HS-5 (cell line): ENCODE measurements around the gene CFAP97D1.
A peak's percentile ranks its signal among the peaks of the same experiment; 100 is the strongest.
"Not testable (repeated sequence)": the region's sequence is repeated elsewhere in the genome, so short reads cannot be mapped to it uniquely, and the experiment has no call there.

Source experiments
- DNase-seq: peaks from one replicate; pipeline ENCODE4 v3.0.0-alpha.2; 2012; ENCODE audit warnings: low read depth

CFAP97D1 gene

DNA sequence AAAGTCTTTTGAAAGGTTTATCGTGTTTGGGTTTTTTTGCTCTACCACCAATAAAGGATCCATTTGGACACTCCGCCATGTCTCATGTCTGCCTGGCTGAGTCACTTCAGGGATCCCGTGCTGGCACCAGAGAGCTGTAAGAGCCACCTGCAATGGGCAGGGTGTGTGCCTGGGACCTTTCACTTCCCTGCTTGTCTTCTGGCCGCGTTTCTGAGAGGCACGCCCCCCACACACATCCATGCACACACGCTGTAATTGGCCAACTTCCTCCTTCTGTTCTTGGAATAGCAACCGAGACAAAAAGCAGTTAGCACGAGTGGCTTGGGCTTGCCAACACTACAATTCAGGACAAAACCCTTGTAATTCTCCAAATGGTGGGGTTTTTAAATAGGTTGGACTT lies 11.9 kb upstream of the CFAP97D1 start:
- DNase-seq: no peak

DNA sequence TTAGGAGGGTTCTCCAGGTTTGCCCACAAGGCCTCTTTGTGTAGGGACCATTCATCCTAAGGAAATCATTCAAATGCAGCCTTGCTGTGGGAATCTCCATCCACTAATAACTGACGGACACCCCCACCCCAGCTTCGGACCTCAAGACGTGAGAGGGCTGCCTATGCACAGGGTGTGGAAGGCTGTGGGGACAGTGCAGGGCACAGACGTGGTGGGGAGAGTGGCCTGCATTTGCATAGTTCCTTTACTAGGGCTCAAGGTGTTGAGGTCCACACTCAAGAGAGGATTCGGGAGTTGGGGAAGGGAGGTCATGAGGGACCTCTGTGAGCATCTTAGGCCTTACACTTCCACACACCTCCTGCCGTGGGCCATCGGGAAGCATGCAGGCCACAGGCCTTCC lies 11.3 kb upstream of the CFAP97D1 start:
- DNase-seq: no peak

DNA sequence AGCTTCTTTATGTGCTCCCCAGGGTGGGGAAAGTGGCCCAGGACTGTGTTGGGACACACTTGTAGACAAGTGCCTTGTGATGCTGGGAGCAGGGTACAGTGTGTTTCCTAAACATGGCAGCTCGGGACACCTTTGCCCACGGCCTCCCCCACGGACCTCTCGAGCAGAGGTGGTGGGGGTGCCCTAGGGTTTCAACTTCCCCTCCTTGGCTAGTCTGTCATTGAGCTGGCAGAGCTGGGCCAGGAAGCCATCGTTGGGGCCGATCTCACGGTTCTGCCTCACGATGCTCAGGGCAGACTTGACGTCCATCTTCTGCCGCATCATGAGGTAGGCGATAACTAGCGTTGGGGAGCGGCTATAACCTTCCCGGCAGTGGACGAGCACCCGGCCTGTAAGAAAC lies 10.8 kb upstream of the CFAP97D1 start:
- DNase-seq: no peak

DNA sequence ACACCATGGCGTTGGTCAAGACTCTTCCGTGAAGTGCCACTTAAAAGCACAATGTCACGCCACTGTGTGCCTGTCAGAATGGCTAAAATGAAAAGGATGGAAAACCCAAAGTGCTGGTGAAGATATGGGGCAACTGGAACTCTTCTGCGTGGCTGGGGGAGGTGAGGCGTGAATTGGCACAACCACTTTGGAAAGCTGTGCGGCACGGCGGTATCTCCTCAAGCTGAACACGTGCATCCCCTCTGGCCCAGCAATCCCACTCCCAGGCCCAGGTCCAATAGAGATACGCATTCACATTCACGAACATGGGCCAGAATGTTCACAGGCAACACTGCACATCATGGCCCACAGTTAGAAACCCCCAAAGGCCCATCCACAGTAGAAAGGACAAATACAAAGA lies 10.4 kb upstream of the CFAP97D1 start:
- DNase-seq: no peak

DNA sequence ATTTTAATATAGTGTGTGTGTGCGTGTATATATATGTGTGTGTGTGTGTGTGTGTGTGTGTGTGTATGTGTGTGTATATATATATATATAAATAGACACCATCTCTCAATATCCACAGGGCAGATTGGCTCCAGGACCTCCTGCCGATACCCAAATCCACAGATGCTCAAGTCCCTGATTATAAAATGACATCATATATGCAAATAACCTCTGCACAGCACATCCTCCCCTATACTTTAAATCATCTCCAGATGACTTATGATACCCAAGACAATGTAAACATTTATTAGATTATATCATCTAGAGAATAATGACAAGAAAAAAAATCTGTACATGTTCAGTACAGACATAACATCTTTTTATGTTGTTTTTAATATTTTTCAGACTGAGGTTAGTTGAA lies 9.3 kb upstream of the CFAP97D1 start:
- DNase-seq: no peak

DNA sequence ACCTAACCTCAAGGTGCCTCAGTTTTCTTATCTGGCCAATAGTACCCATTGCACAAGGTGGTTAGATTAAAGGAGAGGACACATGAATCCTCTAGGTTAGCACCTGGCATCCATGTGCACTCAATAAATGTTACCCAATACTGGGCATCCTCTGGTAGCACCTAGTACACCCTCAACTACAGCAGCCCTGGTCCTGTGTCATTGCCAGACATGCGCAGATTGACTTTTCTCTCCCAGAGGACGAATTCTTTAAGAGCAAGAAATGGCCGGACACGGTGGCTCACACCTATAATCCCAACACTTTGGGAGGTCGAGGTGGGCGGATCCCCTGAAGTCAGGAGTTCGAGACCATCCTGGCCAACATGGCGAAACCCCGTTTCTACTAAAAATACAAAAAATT lies 8.8 kb upstream of the CFAP97D1 start:
- no peak for DNase-seq

DNA sequence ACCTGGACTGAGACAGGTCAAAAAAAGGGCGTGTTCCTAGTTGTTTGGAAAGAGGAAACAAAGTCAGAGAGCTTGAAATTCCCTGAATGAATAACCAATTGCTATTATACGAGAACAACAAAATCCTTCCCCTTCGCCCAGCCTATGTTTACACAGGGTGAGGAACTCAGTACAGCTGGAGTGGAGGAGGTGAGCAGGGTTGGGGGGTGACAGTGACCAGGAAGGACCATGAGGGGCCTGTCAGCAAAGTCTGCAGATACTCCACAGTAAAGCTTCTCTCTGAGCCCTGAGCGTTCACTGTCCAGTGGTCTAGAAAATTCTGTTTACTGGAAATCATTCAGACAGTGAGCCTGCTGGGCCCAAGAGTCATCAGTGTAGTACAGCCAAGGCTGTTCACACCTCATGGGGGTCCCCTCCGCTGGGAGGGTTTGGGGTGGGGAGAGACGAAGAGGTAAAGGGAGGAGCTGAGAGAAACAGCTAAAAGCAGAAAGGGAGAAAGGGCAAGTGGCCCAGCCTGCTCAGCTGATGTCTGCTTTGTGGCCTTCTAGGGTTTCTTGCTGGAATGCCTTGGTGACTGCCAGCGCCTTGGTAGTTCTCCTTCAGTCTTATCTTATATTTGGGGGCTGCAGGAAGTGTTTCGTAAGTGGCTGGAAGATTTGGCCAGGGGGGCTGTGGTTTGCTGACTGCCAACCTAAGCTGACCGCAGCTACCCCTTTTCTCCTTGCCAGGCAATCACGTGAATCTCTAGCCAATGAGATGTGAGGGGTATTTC lies 7.2 kb upstream of the CFAP97D1 start:
- no peak for DNase-seq

DNA sequence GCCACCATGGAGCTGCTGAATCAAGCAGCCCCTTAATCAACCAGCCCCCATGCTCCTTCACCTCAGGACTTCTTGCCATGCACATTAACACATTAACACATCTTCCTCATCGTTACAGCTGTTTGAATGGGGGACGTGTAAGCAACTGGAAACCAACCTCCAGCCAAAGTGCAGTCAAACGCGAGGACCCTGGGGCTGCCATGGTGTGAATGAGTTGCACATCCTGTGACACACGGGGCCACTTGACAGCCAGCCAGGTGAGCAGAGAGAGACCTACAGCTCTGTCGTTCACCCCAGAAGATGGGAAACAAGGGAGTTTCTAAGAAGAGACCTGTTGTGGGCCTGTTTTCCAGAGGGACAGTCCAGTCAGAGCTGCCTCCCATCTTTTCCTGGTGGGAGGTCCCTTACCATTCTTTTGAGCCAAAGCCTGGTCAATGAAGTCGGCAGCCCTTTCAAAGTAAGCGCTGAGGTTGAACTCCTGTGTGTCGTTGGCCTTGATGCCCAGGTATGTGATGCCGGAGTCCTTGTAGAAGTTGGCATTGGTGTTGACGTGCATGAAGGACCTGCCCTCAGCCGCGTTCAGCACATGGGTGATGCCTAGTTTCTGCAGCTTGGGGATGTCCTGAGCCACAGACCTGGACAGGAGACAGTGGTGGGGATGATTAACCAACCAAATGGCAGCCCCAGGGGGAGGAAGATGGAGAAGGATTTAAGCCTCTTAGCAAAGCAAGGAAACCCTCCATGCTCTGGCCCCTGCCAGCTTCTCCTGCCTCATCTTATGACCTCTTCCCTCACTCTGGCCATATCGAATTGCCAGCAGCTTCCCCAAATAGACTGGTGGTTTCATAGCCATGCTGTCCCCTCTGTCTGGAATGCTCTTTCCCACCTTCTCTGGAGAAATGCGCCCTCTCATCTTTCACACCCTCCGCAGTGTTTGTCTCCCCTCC lies 5.7 kb upstream of the CFAP97D1 start:
- DNase-seq: no peak

DNA sequence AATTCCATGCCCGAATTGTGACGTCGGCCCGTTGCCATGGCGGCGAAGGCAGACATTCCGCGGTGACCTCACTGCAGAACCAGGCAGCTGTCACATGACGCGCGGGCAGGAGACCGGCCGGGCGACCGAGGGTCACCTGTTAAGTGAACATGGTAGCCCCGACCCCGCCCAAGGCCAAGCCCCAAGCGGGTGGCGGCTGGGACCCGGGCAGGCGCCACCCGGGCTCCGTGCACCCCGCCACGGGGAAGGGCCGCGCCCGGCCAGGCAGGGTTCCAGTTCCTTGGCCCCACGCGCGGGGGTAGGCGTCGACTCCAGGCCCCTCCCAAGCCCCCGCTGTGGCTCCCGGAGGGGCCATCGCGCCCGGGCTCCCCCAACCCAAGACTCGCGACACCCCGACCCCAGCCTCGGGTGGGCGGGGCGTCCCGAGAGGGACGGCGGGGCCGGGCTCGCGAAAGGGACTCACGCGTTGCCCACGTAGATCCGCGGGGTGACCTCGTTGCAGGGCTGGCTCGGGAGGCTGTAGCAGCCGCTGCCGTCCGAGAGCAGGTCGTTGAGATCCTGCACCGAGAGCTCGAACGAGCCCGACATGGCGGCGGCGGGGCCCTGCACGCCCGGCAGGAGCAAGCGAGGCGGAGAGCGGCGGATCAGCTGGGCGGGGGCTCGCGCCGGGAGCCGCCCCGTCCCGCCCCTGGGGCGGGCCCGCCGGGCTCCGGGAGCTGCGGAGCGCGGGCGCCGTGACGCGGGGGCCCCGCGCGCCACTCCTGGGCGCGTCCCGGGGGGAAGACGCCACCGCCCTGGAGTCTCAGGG lies 1.7 kb upstream of the CFAP97D1 start, which contains the start of gene DUSP3:
Gene DUSP3 (minus strand): TSS at position 641 of the 808 bp plus-strand sequence. CDS start 53 bp downstream, at position 588.
- peak; percentile 60 for DNase-seq

DNA sequence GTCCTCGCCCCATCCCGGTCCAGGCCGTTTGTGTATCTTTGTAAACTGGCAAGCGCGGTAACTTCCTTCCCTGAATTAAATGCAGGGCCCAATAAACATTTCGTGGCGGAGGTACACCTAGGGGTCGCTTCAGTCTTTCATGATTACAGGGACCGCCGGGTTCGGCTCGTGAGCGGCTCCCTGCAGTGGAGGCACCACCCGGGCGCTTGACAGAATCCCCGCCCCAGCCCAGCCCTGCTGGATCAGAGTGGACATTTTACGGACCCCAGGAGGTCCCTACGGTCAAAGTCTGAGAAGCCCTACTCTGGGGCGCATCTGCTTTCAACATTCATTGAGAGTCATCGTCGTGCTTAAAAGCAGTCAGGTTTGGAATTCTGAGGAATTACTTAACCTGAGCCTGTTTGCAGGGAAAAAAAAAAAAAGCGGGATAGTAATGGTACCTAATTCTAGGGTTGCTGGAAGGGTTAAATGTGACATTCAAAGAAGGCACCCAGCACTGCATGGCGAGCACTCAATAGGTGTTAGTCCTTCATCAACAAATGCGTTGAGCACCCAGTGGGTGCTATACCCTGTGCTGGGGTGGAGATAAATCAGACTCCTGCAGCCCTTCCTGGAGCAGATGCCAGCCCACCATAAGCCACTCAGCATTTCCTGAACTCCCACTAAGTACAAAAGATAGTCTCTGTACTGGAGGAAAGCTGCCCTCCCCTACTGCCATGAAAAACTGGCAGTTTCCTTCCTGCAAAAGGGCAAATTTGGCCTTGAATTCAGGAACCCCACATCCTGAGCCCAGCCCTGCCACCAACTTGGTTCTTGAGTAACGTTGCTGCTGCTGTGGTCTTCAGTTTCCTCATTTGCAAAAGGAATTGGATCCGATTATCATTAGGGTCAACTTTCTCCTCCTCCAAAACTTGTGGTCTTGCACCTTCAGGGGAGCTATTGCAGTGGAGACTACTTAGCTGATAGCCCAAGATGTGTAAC lies 800 bp upstream of the CFAP97D1 start:
- DNase-seq: no peak

DNA sequence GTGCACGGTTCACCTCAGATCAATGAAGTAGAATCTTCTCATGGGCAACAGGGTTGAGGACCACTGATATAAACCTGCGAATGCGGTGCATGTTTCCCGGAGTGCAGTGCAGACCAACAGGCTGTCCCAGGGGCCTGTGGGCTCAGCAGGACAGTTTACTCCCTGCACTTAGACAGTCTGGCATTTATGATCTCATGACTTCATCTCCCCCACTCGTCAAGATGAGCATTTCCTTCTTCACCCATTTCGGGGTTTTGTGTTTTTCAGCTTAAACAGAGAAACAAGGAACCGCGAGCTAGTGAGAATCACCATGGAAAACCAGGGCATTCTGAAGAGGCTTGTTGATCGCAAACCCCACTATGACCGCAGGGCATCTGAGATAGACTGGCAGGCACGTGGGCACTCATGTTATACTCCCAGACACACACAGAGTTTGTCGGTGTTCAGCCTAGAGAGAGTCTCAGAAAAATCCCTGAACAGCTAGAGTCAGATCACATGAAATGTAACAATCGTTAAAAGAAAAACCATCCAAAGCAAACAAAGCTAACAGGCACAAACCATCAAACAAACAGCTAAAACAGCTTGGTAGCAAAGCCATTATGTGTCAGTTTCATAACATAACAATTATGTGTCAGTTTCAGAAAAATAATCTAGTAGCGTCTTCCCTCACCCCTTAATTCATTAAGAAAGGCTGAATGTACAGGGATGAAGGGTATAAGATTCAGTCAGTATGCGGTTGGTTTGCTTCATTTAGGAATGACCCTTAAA lies 2.9 kb downstream of the CFAP97D1 start:
- no peak for DNase-seq

DNA sequence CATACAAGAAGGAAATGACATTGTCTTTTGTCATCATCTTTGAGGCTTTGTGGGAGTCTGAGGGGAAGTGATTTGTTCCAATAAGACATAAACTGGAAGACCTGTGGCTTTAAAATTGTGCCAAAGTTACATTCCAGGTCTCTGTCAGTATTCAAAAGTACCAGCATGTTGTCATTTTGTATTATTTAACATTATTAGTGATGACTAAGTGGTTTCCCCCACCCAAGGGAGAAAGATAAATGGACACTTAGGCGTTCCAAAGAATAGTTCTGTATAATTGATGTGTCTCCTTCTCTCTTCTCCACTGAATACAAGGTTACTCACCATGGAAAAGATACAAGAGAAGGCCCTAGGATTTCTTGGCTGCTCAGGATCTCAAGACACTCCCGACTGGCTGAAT lies 3.8 kb downstream of the CFAP97D1 start:
- no peak for DNase-seq

DNA sequence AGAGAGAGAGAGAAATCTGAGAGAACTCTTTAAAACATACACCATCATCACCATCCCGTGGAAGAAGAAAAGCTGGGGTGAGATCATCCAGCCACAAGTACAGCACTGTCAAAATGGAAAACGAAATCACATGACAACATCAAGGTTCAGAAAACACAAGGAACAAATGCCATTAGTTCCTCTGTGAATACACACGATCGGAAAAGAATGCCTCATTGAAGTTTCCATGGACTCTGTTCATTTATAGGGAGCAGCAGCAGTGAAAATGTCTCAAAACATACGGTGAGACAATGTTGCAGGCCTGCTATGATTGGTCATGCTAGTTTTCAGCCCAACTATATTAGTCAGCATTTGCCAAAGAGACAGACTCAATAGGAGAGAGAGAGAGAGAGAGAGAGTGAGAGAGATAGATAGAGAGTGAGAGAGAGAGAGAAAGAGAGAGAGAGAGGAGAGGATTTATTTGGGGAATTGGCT lies 4.4 kb downstream of the CFAP97D1 start:
- no peak for DNase-seq

DNA sequence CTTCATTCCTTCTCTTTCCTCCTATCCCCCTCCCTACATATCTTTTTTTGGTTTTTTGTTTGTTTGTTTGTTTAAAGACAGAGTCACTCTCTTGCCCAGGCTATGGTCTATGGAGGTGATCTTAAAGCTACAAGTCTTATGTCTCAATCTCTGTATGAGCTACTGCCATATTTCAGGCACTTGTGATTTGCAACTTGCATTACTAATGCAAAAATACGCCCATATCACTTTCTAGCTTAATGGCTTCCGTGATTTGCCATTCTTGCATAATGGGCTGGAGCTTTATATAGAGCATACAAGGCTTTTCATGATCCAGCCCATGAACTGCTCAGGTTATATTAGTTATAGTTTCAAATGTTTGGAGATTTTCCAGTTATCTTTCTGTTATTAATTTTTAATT lies 7.5 kb downstream of the CFAP97D1 start:
- no peak for DNase-seq

DNA sequence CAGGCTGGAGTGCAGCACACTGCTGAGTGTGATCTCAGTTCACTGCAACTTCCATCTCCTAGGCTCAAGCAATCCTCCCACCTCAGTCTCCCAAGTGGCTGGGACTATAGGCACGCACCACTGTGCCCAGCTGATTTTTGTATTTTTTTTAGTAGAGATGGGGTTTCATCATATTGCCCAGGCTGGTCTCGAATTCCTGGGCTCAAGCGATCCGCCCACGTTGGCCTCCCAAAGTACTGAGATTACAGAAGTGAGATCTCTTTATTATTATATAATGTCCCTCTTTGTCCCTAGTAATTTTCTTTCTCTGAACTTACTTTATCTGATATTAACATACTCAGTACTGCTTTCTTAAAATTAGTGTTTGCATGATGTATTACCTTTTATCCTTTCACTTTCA lies 8.3 kb downstream of the CFAP97D1 start:
- DNase-seq: no peak

DNA sequence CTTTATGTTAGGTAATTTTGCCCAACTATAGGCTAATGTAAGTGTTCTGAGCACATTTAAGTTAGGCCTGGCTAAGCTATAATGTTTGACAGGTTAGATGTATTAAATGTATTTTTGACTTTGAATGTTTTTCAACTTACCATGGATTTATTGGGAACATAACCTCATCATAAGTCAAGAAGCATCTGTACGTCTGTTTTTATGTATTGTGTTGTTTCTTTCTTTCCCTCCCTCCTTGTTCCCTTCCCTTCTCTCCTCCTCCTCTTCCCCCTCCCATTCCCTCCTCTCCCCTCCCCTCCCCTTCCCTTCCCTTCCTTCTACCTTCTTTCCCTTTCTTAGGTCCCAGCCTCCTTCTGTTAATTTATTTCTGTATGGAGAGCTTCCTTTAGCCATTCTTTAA lies 9.2 kb downstream of the CFAP97D1 start:
- no peak for DNase-seq

DNA sequence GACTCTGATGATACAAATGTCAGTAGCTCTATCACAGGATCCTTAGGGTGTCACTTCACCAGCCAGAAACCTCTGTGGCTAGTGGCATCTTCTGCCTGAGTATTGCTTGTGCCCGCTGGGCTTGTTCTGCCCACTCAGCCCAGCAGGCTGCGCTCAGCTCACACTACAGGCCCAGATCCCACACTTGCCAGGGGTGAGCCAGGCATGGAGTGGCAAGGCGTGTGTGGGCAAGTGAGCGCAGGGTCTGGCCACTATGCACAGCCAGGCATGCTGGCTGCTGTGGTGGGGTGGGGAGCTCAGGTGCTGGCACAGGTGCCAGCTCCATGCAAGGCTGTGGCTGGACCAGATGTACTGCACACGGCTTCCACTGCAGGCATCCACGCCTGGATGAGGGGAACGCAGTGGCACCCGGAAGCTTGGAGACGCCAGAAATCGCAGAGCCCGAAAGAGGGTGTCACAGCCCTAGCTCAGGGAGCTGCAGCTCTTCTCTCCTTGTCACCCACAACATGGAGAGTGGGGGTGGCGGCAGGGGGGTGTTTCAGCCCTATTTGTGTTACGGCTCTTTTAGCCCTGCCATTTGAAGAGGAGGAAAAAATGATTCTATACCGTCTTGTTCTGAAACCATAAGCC lies 10.2 kb downstream of the CFAP97D1 start:
- DNase-seq: no peak

DNA sequence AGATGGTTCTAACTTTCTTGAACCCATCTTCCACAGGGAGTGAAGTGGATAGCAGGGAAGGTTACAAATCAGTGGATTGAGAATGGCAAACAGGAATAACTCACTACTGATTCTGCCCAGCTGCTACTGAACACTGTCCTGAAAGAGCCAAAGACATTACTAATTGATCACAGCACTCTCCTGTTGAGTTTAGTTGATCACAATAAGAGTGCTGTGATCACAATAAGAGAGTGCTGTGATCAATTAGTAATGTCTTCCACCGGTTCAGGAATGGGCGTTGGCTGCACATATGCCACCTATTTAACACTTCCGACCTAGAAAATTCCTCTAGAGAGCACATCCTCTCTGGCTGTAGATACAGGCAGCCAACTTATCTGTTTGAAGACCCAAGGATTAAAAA lies 11.4 kb downstream of the CFAP97D1 start:
- peak; percentile 32 for DNase-seq

DNA sequence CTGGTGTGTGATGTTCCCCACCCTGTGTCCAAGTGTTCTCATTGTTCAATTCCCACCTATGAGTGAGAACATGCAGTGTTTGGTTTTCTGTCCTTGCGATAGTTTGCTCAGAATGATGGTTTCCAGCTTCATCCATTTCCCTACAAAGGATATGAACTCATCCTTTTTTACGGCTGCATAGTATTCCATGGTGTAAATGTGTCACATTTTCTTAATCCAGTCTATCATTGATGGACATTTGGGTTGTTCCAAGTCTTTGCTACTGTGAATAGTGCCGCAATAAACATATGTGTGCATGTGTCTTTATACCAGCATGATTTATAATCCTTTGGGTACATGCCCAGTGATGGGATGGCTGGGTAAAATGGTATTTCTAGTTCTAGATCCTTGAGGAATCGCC lies 12.4 kb downstream of the CFAP97D1 start:
- not testable (repeated sequence) for DNase-seq

DNA sequence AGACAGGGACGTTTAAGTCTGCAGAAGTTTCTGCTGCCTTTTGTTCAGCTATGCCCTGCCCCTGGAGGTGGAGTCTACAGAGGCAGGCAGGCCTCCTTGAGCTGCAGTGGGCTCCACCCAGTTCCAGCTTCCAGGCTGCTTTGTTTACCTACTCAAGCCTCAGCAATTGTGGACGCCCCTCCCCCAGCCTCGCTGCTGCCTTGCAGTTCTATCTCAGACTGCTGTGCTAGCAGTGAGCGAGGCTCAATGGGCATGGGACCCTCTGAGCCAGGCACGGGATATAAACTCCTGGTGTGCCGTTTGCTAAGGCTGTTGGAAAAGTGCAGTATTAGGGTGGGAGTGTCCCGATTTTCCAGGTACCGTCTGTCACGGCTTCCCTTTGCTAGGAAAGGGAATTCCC lies 17.8 kb downstream of the CFAP97D1 start:
- DNase-seq: not testable (repeated sequence)
